Stimulated activated CD8-positive, alpha-beta memory T cell treated with anti-CD3 and anti-CD28 coated beads, Interleukin-4, amount 100 ng/mL, for 1 hour (primary cell): Measurements from ENCODE around the gene ELF1.

Experiments
- DNase-seq, 2 donors: peaks; one replicate each; pipeline ENCODE4 v3.0.0-alpha.2; 2020; ENCODE audit warnings: low read depth in 2 of 2, low spot score in 1 of 2

The ELF1 gene

DNA sequence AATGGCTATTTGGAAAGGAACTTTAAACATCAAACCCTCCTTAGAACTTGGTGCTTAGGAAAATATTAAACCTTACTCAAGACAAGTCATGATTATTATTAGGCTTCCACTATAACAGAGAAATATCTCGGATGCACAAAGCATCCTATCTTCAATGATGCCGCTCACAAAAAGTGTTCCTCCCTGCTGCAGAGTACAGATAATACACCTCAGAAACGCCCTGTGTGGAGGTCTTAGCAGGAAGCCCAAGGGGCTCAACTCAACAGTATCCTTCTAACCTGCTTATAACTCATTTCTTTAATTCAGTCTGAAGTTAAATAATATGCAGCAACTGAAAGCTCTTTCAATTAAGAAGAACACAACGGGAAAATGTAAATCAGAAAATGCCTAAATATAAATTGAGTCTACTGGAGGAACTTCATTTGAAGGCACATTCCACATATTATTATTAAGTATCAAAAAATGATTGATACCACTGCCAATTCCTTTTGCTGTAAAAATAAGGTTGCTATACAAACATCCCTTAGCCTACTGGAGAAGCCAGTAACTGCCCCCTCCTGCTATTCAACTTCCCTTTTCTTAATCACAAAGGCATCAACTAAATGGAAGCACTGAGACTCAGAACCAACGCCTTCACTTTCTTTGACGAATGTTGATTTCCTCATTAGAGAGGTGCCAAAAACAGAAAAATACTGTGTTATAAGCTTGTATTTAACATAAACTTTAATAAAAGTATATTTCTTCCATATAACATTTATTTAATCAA is 12.0 kb downstream of the ELF1 start:
- DNase-seq, result no peak

DNA sequence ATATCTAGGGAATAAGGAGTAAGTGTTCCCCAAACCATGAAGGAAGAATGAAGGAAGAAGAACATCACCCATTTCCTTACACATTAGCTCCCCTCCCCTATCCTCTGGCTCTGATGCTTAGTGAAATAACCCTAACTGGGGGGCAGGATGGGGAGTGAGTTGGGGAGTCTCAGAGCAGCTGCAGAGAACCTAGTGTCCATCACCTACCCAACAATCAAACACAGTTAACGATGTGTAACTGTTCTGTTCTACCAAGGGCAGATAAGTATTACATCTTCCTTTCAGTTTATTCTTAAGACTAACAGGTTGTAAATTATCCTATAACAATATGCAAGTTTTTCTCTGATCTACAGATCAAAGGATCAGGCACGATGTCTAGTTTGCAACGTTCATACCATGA is 12.8 kb downstream of the ELF1 start:
- DNase-seq, result no peak

DNA sequence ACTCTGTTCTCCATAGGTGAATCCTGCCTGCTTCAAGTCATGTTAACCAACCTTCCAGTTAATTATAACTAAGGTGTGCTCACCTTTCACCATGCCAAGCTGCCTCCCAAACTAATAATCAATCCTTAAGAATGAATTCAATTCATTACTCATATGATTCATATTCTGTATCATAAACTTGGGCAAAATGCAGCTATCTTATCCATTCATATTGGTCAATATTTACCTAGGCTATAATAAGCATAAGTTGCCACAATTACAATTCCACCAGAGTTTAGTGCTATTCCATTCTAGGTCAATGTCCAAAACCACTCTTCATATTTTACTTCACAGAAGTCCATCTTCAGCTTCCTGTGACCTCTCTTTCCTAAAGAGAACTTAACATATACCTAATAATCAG is 13.4 kb downstream of the ELF1 start:
- DNase-seq, result no peak

DNA sequence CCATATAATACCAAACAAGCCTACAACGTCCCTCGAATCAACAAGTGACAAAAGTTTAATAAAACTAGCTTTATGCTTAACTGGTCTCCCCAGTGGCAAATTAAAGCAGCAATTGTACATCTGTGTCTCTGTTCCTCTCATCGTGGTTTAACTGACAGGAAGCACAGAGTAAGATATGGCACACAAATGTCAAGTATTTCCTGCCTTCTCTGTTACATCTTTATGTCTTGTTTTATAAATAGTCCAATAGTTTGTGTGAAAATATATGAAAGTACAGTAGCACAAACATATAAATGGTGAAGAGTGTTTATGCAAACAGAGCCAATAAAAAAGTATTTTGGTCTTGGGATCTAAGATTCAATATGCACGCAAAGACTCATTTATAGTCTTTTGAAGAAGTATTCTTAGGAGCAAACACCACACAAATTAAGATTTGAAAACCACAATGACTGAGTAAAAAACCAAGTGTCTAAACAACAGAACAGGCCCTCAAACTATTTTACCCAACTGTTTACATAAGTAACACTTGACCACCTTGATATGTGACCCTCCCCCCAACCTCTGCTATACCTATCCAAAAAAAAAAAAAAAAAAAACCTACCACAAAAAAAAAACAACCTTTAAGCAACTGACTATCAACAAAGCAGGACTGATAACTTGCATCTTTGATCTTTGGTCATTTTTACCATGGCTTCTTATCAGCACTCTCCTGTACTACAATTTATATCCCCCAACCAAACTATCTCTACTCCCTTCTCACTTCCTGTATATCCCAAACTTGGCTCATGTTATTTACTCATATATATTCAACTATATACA is 14.0 kb downstream of the ELF1 start:
- no peak for DNase-seq

DNA sequence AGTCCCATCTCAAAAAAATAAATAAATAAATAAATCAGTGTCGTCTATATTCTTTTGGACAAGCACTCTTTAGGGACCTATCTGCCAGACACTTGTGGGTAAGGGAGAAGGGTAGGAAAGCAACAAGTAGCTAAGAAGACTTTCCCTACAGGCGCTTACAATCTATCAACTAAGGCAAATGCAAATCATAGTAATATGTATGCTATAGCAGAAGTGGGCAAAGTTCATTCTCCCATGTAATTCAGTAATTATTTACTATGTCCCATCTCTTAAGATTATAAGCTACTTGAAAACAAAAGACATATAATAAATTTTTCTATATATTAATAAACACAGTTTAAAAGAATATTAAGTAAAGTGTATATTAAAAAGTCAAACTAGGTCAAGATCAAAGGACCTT is 16.5 kb downstream of the ELF1 start:
- DNase-seq, result no peak

DNA sequence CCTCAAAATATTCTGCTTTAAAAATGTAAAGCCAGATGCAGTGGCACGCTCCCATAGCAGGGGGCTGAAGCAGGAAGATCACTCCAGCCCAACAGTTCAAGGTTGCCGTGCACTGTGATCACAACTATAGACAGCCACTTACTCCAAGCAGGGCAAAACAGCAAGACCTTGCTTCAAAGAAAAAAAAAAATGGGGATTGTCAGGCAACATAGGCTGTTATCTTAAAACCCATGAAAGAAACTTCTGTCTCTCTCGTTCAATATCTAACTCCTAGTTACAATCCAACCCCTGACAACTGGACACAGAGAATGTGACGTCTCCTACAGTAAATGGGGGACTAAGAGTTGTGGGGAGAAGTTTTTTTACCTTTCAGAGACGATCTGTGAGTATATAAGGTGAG is 17.4 kb downstream of the ELF1 start:
- no peak for DNase-seq

DNA sequence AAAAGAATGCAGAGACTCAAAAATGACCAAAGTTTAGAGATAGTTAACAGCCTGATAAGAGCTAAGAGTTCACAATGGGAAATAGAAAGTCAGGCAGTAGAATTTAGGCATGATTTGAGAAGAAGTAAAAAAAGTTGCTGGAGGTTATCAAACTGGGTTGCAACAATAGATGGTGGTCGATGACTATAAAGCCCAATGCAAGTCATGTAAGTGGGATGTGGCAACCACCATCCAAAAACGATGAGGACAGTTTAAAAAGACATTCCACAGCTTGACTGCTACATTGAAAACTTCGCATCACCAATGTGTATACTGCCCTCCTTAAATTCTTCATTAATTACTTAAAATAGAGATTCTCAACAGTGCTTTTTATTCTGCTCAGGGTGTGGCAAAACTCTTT is 19.7 kb downstream of the ELF1 start:
- DNase-seq, result no peak

DNA sequence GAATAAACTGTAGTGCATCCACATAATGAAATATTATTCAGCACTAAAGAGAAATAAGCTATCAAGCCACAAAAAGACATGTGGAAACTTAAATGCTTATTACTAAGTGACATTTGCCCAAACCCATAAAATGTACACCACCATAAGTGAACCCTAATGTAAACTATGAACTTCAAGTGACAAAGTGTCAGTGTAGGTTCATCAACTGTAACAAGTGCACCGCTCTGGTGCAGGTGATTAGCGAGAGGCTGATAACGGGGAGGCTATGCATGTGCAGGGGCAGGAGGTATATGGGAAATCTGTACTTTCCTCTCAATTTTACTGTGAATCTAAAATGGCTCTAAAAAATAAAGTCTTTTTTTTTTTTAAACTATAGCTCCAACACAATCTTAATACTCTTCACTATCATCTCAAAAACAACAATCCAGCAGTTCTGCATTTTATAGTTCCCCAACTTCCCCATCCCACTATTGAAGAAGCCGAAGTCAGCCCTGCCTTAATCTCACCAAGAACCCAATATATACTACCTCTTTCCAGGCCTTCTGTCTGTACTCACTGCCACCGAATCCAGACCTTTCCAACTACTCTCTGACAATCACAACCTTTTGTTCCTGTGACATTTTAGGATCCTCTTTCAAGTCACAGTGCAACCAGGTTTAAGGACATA is 22.6 kb downstream of the ELF1 start:
- DNase-seq, result no peak

DNA sequence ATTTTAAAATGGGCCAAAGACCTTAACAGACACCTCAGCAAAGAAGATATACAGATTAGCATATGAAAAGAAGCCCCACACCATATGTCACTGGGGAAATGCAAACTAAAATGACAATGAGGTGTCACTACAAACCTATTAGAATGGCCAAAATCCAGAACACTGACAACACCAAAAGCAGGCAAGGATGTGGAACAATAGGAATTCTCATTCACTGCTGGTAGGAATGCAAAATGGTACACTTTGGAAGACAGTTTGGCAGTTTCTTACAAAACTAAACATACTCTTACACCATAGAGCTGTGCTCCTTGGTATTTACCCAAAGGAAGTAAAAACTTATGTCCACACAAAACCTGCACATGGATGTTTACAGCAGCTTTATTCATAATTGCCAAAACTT is 23.1 kb downstream of the ELF1 start:
- DNase-seq, result no peak

DNA sequence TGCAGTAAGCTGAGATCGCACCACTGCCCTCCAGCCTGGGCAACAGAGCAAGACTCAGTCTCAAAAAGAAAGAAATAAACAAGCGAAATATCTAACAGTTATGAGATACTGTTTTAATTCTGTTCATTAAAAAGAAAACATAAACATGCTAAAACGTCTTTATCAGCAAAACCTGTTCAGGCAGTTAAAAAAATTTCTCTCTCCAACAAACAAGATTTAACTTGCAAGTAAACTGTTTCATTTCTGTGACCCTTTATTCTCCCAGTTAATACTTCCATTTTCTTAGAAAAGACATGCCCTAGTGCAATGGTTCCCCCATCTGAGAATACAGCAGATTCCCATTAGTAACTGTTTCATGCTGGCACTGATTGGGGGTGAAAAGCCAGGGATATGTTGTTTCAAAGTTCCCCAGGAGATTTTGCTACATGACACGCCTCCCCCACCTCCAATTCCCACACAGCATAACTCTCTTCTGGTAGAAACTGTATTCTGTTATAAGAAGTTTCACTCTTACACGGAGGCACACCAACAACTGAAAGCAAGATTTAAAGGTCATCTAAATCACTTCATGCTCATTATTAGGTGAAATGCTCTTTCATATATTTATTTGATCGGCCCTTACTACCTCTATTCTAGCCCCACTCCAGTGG is 24.4 kb downstream of the ELF1 start:
- DNase-seq, result no peak

DNA sequence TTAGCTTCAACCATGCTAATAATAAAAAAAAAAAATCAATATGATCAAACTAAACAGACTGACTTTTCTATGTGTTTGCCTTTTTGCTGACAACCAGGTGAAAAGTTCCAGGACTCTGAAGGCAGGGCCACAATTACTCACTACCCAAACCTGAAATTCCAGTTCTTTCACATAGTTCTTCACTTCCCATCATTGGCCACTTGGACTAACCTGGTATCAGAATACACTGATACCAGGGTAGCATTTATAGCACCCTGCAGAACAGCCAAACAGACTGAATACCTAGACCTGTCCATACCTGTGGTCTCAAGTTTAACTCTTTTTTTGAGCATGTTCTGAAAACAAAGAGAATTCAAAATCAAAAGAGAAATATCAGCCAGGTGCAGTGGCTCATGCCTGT is 25.1 kb downstream of the ELF1 start:
- no peak for DNase-seq

DNA sequence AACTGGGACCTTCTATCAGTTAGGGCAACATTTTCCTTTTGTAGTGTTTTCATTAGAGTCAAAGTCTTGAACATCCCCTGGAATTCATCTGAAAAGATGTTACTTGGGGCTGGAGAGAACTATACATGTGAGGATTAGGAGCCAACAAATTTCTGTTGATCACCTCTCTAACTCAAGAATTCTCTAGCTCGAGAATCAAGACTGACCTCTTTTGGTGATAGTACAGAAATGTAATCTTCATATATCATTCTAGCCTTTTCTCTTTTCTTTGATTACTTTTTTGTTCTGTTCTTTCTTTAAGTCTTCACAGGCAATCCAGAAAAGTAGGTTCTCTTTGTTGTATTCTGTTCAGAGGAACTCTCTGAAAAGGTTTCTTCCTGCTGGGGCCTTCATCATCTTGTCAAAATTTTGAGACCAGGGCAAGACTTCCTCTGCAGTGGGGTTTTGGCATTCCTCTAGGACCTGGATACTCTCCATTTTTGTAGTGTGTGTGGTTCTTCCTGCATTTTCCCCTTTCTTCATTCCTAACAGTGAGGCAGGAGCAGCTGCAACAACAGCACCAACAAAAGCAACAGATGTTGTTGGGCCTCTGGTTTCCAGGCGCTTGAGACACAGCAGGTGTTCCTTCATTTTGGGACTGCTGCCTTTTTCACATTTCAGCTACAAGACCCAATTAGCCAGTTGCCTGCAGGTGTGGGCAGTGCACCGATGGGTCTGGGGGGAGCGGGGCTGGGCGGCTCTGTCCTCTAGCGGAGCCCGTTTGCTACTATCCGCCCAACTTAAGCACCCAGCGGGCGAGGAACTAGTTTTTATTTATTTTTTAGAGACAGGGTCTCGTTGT is 26.2 kb downstream of the ELF1 start:
- no peak for DNase-seq

DNA sequence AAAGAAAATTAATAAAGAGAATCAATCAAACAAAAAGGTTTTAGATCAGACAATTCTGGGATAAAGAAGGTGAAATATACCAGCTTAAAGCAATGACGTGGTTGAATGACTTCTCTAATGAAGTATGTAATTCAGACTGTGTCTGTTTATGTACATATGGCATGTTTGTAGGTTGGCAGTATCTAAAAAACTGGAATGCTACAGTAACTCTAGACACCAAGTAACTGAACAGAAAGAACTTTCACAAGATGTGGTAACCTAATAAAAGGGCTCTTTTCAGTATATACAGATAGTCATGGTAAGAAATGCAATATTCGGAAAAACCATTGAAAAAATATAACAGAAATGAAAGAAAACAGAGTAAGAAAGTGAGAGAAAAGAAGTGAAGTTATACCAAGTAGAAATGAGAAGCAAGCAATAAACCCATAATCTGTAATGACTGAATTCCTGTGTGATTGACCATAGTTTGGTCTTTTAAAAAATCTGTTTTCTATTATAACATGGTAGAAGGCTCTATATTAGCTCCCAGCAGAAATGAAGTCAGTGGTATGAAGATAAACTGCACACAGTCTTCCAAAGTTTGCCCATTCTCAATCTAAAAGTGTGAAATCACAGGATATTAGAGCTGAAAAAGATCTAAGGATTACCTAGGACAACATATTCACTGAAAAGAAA is 31.4 kb downstream of the ELF1 start:
- no peak for DNase-seq

DNA sequence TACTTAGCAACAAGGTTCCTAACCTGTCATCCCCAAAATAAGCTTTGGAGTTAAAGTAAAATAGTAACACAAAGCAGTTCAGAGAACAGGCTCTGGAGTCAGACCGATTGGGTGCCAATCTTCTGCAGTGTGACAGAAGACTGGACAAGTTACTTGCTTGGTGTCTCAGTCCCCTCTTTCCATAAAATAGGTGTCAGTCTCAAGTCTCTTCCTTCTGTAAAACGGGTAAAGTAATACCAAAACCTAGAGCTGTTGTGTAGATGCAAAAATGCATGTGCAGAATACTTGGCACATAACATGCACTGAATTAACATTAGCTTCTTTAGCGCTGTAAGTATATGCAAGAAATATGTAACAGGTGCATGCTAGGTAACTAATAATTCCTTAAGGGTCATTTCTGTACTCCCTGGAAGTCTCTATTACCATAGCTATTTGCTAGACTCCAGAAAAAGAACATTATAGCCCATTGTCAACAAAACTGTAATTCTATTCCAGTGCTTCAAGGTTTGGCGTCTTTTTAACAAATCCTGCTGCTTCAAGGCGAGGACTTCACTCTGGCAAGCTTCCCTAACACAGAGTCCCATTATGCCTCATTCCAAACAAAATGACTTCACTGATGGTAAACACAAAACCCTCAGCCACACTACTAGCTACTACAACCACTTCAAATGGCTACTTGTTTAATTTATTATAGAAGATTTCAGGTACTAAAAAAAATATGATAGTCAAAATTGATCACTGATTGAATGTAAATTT is 32.8 kb downstream of the ELF1 start:
- no peak for DNase-seq

DNA sequence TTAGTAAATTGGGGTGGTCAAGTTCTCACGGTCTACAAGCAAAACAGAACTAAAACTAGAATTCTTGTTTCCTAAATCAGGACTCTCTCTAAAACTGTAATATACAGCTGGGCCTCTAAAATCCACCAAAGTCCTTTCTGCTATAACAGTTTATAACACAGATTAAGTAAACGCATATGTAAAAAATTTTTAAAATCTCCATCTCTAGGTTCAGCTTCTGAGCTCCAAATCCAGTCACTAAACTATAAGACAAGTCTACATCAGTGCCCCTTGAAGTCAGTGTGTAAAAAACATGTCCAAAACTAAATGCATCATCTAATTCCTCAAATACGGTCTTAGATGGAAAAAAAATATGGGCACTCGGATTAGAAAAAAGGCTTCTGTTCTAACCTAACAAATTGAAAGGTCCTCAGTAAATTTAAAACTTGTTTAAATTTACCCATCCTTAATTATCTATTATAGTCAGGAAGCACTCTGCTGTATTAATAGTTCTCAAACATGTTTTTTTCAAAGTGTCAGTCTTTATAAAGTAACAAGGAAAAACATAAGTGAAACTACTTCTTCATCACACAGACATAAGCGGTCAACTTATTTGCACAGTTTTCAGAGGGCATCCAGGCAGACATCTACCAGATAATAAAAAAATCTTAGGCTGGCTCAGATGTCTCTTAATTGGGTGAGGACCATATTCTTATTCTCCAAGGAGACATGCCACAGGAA is 33.6 kb downstream of the ELF1 start:
- no peak for DNase-seq

DNA sequence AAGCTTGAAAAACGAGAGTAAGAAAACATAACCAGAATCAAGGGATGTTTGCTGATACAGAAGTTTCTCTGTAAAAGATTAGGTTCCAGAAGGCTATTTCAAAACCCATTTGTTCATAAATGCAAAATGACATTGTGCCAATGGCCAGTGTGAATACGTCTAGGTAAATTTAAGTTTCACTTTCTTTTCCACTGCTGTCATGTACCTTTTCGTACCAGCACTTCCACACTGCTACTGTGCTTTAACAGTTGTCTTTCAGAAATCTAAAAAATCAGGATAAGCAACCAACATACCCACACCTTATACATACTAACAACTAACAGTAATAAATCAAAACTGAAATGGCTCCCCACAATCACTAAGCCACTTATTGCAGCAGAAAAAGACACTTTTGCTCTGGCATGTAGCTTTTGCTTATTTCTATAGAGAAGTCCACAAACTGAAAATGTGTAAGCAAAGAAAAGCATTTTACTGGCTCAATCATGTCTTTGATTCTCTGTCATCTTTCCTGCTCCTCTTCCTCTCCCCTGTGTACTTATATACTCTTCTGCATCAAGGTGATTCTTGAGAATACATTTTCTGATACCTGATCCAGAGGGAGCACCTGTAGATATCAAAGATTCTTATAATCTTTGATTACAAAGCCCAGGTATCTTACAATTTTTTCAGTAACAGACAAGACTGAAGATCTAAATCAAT is 34.3 kb downstream of the ELF1 start:
- DNase-seq, result no peak

DNA sequence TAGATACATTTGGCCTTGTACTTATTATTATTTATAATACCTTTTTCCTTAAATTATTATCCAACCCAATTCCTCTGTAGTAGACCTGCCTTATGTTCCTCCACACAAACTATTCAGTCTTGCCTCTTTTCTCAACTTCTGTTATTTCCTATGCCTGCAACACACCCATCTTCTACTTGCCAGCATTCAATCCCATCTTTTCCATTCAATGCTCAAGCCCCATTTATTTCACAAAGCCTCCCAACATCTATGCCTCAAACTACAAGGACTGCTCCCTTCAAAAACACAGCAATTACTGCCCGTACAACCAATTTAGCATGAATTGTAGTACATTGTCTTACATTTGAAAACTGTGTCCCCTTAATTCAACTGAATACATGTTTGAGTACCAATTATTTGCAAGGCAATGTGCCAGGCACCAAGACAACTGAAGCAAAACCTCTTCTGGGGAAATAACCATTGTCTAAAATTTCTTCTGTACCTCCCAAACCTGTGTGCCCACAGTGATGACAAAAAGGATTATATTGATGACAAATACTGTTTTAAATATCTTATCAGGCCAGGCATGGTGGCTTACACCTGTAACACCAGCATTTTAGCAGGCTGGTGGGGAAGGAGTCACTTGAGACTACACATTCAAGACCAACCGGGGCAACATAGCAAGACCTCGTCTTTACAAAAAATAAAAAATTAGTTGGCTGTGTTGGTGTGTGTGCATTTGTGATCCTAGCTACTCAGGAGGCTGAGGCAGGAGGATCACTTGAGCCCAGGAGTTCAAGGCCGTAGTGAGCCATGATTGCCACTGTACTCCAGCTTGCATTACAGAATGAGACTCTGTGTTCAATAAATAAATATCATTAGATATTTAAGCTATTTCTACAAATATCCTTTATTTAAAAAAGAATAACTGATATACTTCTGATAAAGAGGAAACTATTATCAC is 35.1 kb downstream of the ELF1 start:
- no peak for DNase-seq
